Natural killer cell treated with Interleukin-12 subunit alpha and Interleukin-12 subunit beta and Interleukin-15 and Interleukin-18, amount 100 ng/mL, for 72 hours (primary cell): ENCODE data around the gene PTPN13. TPM values are rescaled to one million over a fixed set of nuclear protein-coding genes. Genes with fewer than 3 reads are reported as not detected.
A peak's percentile ranks its signal among the peaks of the same experiment; 100 is the strongest.

Source experiments
- ATAC-seq, 2 donors: fragments of 150-1000 bp; cut with Tn5 transposase in 1 of 2; sonication (Bioruptor Pico), chemical (Tn5 transposase) in 1 of 2; 2 replicates each; pipeline ENCODE4 v1.10.0; 2021
- DNase-seq: peaks from one replicate; pipeline ENCODE4 v3.0.0; 2022; ENCODE audit warnings: low spot score
- H3K27ac Mint-ChIP-seq, 2 donors: 1 replicate in 1 of 2; 2 replicates in 1 of 2; pipeline ENCODE4 v1.8.0; 2022; ENCODE audit warnings: mixed read lengths in 2 of 2, mild to moderate bottlenecking in 1 of 2, moderate library complexity in 1 of 2
- H3K27me3 Mint-ChIP-seq, 2 donors: 1 replicate in 1 of 2; 2 replicates in 1 of 2; pipeline ENCODE4 v1.8.0; 2022; ENCODE audit warnings: mixed read lengths in 2 of 2
- H3K36me3 Mint-ChIP-seq: one replicate; pipeline ENCODE4 v1.8.0; 2022; ENCODE audit warnings: mixed read lengths
- H3K4me1 Mint-ChIP-seq, 2 donors: 1 replicate in 1 of 2; 2 replicates in 1 of 2; pipeline ENCODE4 v1.8.0; 2022; ENCODE audit warnings: low read depth in 2 of 2, mixed read lengths in 2 of 2, mild to moderate bottlenecking in 1 of 2
- H3K4me3 Mint-ChIP-seq: one replicate; pipeline ENCODE4 v1.8.0; 2022; ENCODE audit warnings: mixed read lengths
- H3K9me3 Mint-ChIP-seq: 2 replicates; pipeline ENCODE4 v1.8.0; 2022; ENCODE audit warnings: mixed read lengths
- total RNA-seq, 2 donors: library from RNA; stranded (reverse); gene quantifications; one replicate each; pipeline ENCODE4 v1.2.3, GENCODE V29; 2022

Gene PTPN13
- total RNA-seq, 2 donors from 2014 or later, result 1.5 to 2.1 TPM

- Mint-ChIP-seq H3K27me3 (no peaks in the 10 kb centered on the region), H3K4me3 (no peak overlapping the region), H3K36me3 (no peaks in the 10 kb centered on the region), H3K27ac (no peak overlapping the region), H3K9me3 (peaks cover 6% of the 10 kb centered on the region), H3K4me1 (no peaks in the 10 kb centered on the region)
- DNase-seq (no peak), ATAC-seq (no peak)
These were observed 24.8 kb upstream of the PTPN13 start for GRCh38 chr4:86569103-86569870.

DNA sequence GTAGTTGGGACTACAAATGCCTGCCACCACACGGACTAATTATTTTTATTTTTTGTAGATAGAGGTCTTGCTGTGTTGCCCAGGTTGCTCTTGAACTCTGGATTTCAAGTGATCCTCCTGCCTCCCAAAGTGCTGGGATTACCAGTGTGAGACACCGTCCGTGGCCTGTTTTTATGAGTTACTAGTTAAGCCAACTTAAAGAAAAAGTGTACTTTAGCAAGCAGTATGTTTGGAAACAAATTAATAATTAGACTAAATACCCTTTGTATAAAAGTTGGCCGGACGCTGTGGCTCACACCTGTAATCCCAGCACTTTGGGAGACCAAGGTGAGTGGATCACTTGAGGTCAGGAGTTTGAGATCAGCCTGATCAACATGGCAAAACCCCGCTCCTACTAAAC is 14.2 kb upstream of the PTPN13 start:
- DNase-seq (no peak), ATAC-seq (no peak)
- Mint-ChIP-seq H3K36me3 (no peaks in the 10 kb centered on the region), H3K9me3 (no peaks in the 10 kb centered on the region), H3K27me3 (no peaks in the 10 kb centered on the region), H3K4me1 (no peaks in the 10 kb centered on the region), H3K4me3 (no peak overlapping the region), H3K27ac (no peak overlapping the region)

DNA sequence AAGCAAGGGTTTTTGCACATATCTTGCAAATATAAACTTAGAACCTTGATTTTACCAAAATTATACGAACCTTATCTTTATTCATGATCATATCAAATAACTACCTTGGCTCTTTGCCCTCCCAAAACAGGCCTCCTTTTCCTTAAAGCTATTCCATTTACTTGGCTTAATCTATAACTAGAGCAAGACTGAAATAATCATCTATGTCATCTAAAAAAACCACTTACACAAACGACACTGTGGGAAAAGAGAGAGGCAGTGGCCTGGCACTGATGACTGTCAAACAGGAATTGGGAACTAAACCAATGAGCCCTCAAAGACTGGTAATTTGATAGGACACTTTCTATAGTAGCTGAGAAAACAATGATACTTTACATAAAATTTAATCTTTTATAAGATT is 11.7 kb upstream of the PTPN13 start:
- Mint-ChIP-seq H3K27ac (no peak overlapping the region), H3K27me3 (no peaks in the 10 kb centered on the region), H3K4me1 (no peaks in the 10 kb centered on the region), H3K36me3 (no peaks in the 10 kb centered on the region), H3K4me3 (no peak overlapping the region), H3K9me3 (no peaks in the 10 kb centered on the region)
- no peak for ATAC-seq
- DNase-seq, result no peak

DNA sequence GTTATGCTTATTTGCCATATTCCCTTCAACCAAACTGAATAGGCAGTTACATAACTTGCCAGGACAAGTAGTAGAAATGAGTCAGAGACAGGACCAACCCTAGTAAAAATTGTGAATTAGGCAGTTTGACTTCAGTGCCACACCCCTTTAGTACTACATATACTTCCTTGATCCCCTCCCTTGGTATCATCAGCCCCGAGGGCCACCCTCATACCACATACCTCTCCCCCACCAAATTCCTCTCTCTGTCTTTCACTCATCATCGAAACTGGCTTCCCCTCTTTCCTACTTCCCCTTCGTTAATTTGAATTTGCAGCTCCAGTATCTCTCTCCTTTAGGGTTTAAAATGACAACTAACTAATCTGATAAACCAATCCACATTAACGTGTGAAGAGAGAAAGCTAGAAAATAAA is 7.9 kb upstream of the PTPN13 start:
- Mint-ChIP-seq H3K9me3 (no peaks in the 10 kb centered on the region), H3K27ac (no peak overlapping the region), H3K27me3 (no peaks in the 10 kb centered on the region), H3K4me1 (no peaks in the 10 kb centered on the region), H3K4me3 (no peak overlapping the region), H3K36me3 (no peaks in the 10 kb centered on the region)
- DNase-seq, result no peak
- ATAC-seq, result no peak

DNA sequence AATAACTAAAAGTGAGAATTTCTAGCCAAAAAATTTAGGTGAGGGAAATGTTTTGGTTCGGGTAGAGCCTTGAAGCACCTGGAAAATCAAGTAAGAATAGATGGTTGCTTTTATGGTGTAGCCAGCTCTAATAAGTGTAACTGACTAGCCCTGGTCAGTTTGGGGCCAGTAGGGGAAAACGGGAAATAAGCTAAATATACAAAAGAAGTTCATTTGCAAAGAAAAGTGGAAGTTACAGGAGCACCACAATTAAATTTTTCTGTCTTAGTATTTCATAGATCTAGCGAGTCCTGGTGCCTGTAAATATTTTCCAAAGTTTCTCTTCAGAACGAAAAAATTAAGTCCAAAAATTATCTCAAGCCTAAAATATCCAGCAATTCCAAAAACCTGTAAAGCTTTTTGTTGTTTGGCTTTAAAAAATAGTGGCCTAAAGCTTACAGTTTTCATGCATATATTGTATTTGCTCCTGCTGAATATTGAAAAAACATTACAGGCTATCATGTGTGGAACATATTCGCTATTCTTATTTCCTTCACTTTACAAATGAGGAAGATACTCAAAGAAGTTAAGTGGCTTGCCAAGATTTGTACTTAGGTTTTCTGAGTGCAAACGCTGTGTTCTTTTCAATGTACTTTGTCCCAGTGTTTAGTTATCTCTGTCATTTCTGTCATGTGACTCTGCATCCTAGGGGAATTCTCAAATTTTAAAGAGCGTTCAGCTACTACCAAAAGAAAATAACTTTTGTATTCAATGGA is 7.3 kb upstream of the PTPN13 start:
- no peak for ATAC-seq
- Mint-ChIP-seq H3K27me3 (no peaks in the 10 kb centered on the region), H3K36me3 (no peaks in the 10 kb centered on the region), H3K27ac (no peak overlapping the region), H3K9me3 (no peaks in the 10 kb centered on the region), H3K4me1 (no peaks in the 10 kb centered on the region), H3K4me3 (no peak overlapping the region)
- no peak for DNase-seq

GRCh38 chr4:86587381-86588140 is 6.6 kb upstream of the PTPN13 start:
- no peaks in the 10 kb centered on the region for H3K9me3 Mint-ChIP-seq
- peaks cover 2 to 3% of the 10 kb centered on the region in 2 donors for H3K27me3 Mint-ChIP-seq

GRCh38 chr4:86592553-86593249 is 1.4 kb upstream of the PTPN13 start:
- Mint-ChIP-seq H3K27me3 (peaks cover 28 to 30% of the 10 kb centered on the region in 2 donors), H3K27ac (no peak overlapping the region), H3K36me3 (no peaks in the 10 kb centered on the region), H3K9me3 (no peaks in the 10 kb centered on the region), H3K4me1 (peaks cover 8 to 13% of the 10 kb centered on the region in 2 donors), H3K4me3 (no peak overlapping the region)
- DNase-seq, result no peak
- ATAC-seq, result no peak

More at GRCh38 chr4:86587381-86588140, 6.6 kb upstream of the PTPN13 start:
- DNase-seq, result no peak
- H3K27ac Mint-ChIP-seq, result no peak overlapping the region
- no peaks in the 10 kb centered on the region for H3K4me1 Mint-ChIP-seq
- no peaks in the 10 kb centered on the region for H3K36me3 Mint-ChIP-seq
- no peak for ATAC-seq
- H3K4me3 Mint-ChIP-seq, result no peak overlapping the region

DNA sequence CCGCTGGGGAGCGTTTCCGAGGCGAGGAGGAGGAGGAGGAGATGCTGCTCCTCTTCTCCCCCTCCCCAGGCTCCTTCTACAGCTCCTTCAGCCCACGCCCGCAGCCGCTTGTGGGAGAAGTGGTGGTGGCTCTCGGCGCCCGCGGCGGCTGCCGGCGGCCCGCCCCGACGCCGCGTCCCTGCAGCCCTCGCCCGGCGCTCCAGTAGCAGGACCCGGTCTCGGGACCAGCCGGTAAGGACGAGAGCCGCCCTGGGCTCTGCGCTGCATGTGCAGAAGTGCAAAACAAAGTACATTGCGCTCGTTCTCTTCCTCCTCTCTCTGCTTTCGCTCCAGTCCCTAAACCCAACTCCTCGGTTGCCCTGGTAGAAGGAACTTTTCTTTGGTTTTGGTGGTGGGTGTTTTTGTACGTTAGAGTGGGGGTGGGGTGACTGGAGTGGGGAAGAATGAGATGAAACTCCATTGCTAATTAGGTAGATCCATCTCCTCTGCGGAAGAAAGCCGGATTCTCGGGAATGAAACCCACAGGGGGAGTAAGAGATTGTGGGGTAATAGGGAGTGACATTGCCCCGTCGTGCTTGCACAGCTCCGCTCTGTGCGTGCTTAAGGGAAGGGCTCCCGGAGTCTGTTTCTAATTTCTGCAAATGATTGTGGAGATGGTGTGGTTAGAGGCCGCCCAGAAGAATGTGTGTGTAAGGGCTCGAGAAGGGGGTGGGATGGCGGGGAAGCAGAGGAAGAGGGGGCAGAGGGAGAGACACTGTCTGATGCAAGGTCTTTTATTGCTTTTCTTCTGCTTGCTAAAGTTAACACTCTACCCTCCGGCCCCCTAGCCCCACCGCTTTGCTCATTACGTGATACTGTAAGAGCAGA is 677 bp downstream of the PTPN13 start:
- DNase-seq, result no peak
- peaks cover 28 to 30% of the 10 kb centered on the region in 2 donors for H3K27me3 Mint-ChIP-seq
- no peaks in the 10 kb centered on the region for H3K36me3 Mint-ChIP-seq
- no peak overlapping the region for H3K27ac Mint-ChIP-seq
- no peaks in the 10 kb centered on the region for H3K9me3 Mint-ChIP-seq
- ATAC-seq, result peak; percentile 47 to 57
- peaks cover 8 to 13% of the 10 kb centered on the region in 2 donors for H3K4me1 Mint-ChIP-seq
- peak overlapping the region; percentile 70 for H3K4me3 Mint-ChIP-seq

- Mint-ChIP-seq H3K4me3 (peak overlapping the region; percentile 70), H3K4me1 (peaks cover 8 to 13% of the 10 kb centered on the region in 2 donors), H3K27me3 (peaks cover 28 to 30% of the 10 kb centered on the region in 2 donors)
These were observed 1.3 kb downstream of the PTPN13 start for GRCh38 chr4:86595426-86595805.

DNA sequence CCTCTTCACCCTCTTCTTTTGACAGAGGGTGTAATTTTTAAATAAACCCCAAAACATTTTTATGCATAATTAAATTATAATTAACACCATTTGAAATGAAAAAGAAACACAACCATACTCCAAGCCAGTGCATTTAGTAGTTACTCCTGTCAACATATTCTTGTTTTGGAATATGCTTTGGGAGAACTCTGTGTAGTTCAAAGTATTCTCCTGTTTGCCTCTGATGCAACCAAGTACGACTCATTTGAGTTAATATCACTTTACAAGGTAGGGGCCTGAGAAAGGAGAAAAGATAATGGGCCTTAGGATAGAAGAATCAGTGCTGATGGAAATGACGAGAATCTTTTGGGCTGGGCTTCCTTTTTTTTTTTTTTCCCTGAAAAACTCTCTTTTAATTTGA is 2.7 kb downstream of the PTPN13 start:
- H3K27me3 Mint-ChIP-seq, result peaks cover 28 to 30% of the 10 kb centered on the region in 2 donors
- no peak for DNase-seq
- ATAC-seq, result no peak

More at GRCh38 chr4:86595426-86595805, 1.3 kb downstream of the PTPN13 start:
- no peak for ATAC-seq
- H3K9me3 Mint-ChIP-seq, result no peaks in the 10 kb centered on the region
- no peak overlapping the region for H3K27ac Mint-ChIP-seq
- H3K36me3 Mint-ChIP-seq, result no peaks in the 10 kb centered on the region
- no peak for DNase-seq

GRCh38 chr4:86600007-86600653 is 6.0 kb downstream of the PTPN13 start:
- Mint-ChIP-seq H3K4me3 (no peak overlapping the region), H3K27me3 (peaks cover 15 to 17% of the 10 kb centered on the region in 2 donors), H3K9me3 (peaks cover 4% of the 10 kb centered on the region), H3K4me1 (peaks cover 3 to 4% of the 10 kb centered on the region in 2 donors), H3K36me3 (no peaks in the 10 kb centered on the region), H3K27ac (no peak overlapping the region)
- ATAC-seq (no peak), DNase-seq (no peak)

More for the DNA sequence above, 2.7 kb downstream of the PTPN13 start:
- no peaks in the 10 kb centered on the region for H3K36me3 Mint-ChIP-seq
- peaks cover 8 to 13% of the 10 kb centered on the region in 2 donors for H3K4me1 Mint-ChIP-seq
- no peak overlapping the region for H3K4me3 Mint-ChIP-seq
- H3K9me3 Mint-ChIP-seq, result no peaks in the 10 kb centered on the region
- no peak overlapping the region for H3K27ac Mint-ChIP-seq

- no peak for ATAC-seq
- Mint-ChIP-seq H3K27ac (no peak overlapping the region), H3K4me3 (no peak overlapping the region), H3K9me3 (peaks cover 4% of the 10 kb centered on the region), H3K36me3 (no peaks in the 10 kb centered on the region), H3K4me1 (no peaks in the 10 kb centered on the region), H3K27me3 (peaks cover 0 to 2% of the 10 kb centered on the region in 2 donors)
- DNase-seq, result no peak
These were observed 9.3 kb downstream of the PTPN13 start for GRCh38 chr4:86603311-86603885.
